ENCODE measurements around the gene TCEAL3.
"Not testable (repeated sequence)": the region's sequence is repeated elsewhere in the genome, so short reads cannot be mapped to it uniquely, and the experiment has no call there.

The TCEAL3 gene

GRCh38 chrX:103607364-103608305, at the start of gene TCEAL3:
Gene TCEAL3, plus strand, starts transcription at chrX:103607963. Its CDS starts 1,102 bp downstream, at chrX:103609065.
- DNase-seq = peak; percentile 29

GRCh38 chrX:103560256-103560655, 47.5 kb upstream of the TCEAL3 start:
- DNase-seq = no peak

- DNase-seq = no peak
Observed at GRCh38 chrX:103562801-103563200, 45.0 kb upstream of the TCEAL3 start.

GRCh38 chrX:103565197-103565596, 42.6 kb upstream of the TCEAL3 start:
- DNase-seq = no peak

- no peak for DNase-seq
Observed at GRCh38 chrX:103565752-103566151, 42.0 kb upstream of the TCEAL3 start.

GRCh38 chrX:103571121-103571520, 36.6 kb upstream of the TCEAL3 start:
- DNase-seq = no peak

- DNase-seq = no peak
Observed at GRCh38 chrX:103571726-103572125, 36.0 kb upstream of the TCEAL3 start.

GRCh38 chrX:103573202-103573601, 34.6 kb upstream of the TCEAL3 start:
- no peak for DNase-seq

- no peak for DNase-seq
Observed at GRCh38 chrX:103584596-103584995, 23.2 kb upstream of the TCEAL3 start.

GRCh38 chrX:103585411-103586313, 22.1 kb upstream of the TCEAL3 start, which contains the start of gene TCEAL4:
Gene TCEAL4, plus strand, starts transcription at chrX:103585515. Its CDS starts 1,161 bp downstream, at chrX:103586676.
- DNase-seq = peak; percentile 21

- no peak for DNase-seq
Observed at GRCh38 chrX:103586314-103586646, 21.5 kb upstream of the TCEAL3 start.

GRCh38 chrX:103586659-103587058, 21.1 kb upstream of the TCEAL3 start:
- no peak for DNase-seq

GRCh38 chrX:103592295-103592694, 15.5 kb upstream of the TCEAL3 start:
- DNase-seq = not testable (repeated sequence)

GRCh38 chrX:103595202-103595601, 12.6 kb upstream of the TCEAL3 start:
- DNase-seq = not testable (repeated sequence)

- DNase-seq = no peak
Observed at GRCh38 chrX:103608306-103608963, 672 bp downstream of the TCEAL3 start.

- DNase-seq = no peak
Observed at GRCh38 chrX:103610282-103610681, 2.5 kb downstream of the TCEAL3 start.

- no peak for DNase-seq
Observed at GRCh38 chrX:103613362-103613890, 5.7 kb downstream of the TCEAL3 start.

GRCh38 chrX:103614999-103615398, 7.2 kb downstream of the TCEAL3 start:
- no peak for DNase-seq

- no peak for DNase-seq
Observed at GRCh38 chrX:103615781-103616371, 8.1 kb downstream of the TCEAL3 start.

GRCh38 chrX:103616676-103617186, 9.0 kb downstream of the TCEAL3 start:
- DNase-seq = no peak

GRCh38 chrX:103624111-103624510, 16.3 kb downstream of the TCEAL3 start:
- no peak for DNase-seq

- no peak for DNase-seq
Observed at GRCh38 chrX:103626855-103627254, 19.1 kb downstream of the TCEAL3 start.

Measured in activated gamma-delta T cell treated with Interleukin-2 at 50 U/mL for 16 hours (primary cell).